Psoas muscle (tissue), 8 donors: ENCODE results near the gene SLC41A3. TPM values are rescaled to one million over a fixed set of nuclear protein-coding genes. Genes with fewer than 3 reads are reported as not detected.

Source experiments
- ATAC-seq, 4 donors: fragments of 200-7000 bp; cut with Tn5 transposase; one replicate each; pipeline ENCODE4 v1.9.1; 2020; ENCODE audit warnings: moderate library complexity in 3 of 4, mild to moderate bottlenecking in 2 of 4
- DNase-seq, 2 donors: peaks; one replicate each; pipeline ENCODE4 v3.0.0-alpha.2; 2020
- H3K27ac ChIP-seq: fragments of 200-600 bp; one replicate; pipeline ENCODE4 v1.8.0; 2022
- H3K27me3 ChIP-seq, 3 donors: fragments of 200-600 bp in 1 of 3; one replicate each; pipeline versions ENCODE4 v1.6.1 to v1.8.0; 2013 to 2022; ENCODE audit warnings: low read length in 2 of 3, mild to moderate bottlenecking in 2 of 3, moderate library complexity in 1 of 3; ENCODE audit not compliant: insufficient read depth in 3 of 3
- H3K36me3 ChIP-seq, 2 donors: fragments of 200-600 bp in 1 of 2; one replicate each; pipeline versions ENCODE4 v1.6.1 to v1.8.0; 2013 to 2022; ENCODE audit warnings: low read depth in 1 of 2, mild to moderate bottlenecking in 1 of 2, moderate library complexity in 1 of 2; ENCODE audit not compliant: insufficient read depth in 1 of 2
- H3K4me1 ChIP-seq: fragments of 200-600 bp; one replicate; pipeline ENCODE4 v1.8.0; 2022
- H3K4me3 ChIP-seq: fragments of 200-600 bp; one replicate; pipeline ENCODE4 v1.8.0; 2022; ENCODE audit warnings: mild to moderate bottlenecking
- H3K9me3 ChIP-seq: fragments of 200-600 bp; one replicate; pipeline ENCODE4 v1.8.0; 2022
- WGBS, 3 donors: extraction: QIAGEN DNeasy Blood & Tissue Kit; methylation state at CpG; one replicate each; pipeline versions ENCODE4 v1.1.6 to v1.1.7; 2013; 5-methylcytosine and 5-hydroxymethylcytosine counted together
- intact Hi-C, 2 donors: fragments of 100-400 bp; cut with DNase I; formaldehyde crosslinking; loops; one replicate each; pipeline versions ENCODE4 v1.11.0 to v1.14.2; 2022
- polyA plus RNA-seq, 3 donors: library from polyadenylated mRNA; stranded (reverse); fragments of 200-250 nt; gene quantifications; one replicate each; pipeline ENCODE4 v1.2.3, GENCODE V29; 2013
- total RNA-seq, 4 donors: library from RNA; stranded (reverse); fragmentation: NEBNext Ultra II Directional in 2 of 4; extraction: Animal tissue kit (Norgen Biotek cat#: 25700) in 2 of 4; gene quantifications; one replicate each; pipeline versions ENCODE4 v1.2.1 to v1.2.4, GENCODE V29; 2021 to 2023
- TF ChIP-seq, protein P1 (sequence below): fragments of 200-600 bp; IDR thresholded peaks from one replicate; pipeline ENCODE4 v1.8.0; 2022; ENCODE audit warnings: antibody characterized with exemption
- donor health status: healthy with polysubstance abuse.
- donor health status: DM: no; HTN: no; CAD: no; lungs with moderate emphysema.
- donor health status: Bipolar disorder and iron deficiency.
- donor health status: healthy.
- donor health status: DM: yes; HTN: yes; CAD: no.
- donor health status: DM: no; HTN: no; CAD: no.
- donor health status: DM: no; HTN: no; CAD: no.
- donor health status: DM: yes; HTN: yes; CAD: no.

Gene SLC41A3
- total and polyA plus RNA-seq, 7 donors: 28.7 to 58.9 (median 37.5) TPM

DNA sequence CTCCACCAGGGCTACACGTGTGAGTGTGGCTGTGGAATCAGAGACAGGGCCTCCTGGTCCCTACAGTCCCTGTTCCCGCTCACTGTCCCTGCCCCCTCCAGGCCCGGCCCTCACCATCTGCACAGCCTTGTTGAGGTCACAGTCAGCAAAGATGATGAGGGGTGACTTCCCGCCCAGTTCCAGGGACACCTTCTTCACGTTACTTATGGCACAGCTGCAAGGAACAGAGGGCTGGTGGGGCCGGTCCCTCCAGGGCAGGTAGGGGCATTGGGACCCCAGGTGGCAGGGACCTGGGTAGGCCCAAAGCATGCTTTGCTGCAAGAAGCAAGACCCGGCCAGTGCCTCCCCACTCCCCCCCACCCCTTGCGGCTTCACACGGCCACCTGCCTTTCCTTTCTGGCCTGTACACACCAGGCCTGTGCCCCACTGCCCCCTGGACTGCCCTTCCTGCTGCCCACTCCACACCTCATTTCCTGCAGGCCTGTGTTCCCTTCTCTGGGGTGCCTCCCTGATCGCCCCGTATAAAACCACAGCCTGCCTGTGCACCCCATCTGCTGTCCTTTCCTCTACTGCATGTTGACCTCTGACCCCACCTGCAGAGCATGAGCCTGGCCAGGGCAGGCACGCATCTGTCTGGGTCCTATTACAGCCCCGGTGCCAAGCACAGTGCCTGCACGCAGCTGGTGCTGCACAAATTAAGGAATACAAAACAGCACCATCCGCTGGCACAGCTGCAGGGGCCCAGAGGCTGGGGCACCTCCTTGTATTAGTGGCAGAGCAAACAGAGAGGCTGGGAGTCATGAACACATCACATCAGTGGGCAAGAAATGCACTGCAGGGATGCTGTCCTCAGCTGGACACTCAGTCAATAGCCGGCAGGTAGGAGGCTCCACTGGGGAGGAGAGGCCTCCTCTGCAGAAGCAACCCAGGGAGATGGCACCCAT is 30.8 kb upstream of the SLC41A3 start:
- DNase-seq: no peak

DNA sequence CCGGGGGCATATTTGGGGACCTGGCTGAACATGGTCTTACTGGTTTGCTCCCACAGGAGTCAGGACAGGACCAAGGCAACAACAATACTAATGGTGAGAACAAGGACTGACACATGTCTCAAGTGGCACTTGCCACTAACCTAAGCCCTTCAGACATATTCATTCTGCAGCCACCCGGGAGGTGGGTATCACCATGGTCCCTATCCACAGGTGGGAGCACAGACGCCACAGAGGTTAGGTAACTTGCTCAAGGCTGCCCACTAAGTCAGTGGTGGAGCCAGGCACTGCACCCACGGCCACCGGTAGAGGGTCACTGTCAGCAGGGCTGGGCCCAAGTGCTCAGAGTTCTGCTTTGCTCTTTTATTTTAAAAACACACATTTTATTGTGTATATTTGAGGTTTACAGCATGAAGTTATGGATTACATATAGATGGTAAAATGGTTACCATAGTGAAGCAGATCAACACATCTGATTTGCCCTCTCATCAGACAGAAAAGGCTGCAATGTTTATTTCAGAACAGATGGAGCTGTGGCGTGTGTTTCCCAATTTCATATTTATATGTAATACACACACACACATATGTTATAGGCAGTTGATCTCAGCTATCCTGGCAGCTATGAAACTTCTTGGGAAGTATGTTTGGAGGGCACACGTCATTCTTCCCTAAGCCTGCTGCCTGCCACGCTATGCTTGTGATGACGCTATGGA is 30.0 kb upstream of the SLC41A3 start:
- intact Hi-C loops: no loop called here
- TF ChIP-seq, protein P1, sequence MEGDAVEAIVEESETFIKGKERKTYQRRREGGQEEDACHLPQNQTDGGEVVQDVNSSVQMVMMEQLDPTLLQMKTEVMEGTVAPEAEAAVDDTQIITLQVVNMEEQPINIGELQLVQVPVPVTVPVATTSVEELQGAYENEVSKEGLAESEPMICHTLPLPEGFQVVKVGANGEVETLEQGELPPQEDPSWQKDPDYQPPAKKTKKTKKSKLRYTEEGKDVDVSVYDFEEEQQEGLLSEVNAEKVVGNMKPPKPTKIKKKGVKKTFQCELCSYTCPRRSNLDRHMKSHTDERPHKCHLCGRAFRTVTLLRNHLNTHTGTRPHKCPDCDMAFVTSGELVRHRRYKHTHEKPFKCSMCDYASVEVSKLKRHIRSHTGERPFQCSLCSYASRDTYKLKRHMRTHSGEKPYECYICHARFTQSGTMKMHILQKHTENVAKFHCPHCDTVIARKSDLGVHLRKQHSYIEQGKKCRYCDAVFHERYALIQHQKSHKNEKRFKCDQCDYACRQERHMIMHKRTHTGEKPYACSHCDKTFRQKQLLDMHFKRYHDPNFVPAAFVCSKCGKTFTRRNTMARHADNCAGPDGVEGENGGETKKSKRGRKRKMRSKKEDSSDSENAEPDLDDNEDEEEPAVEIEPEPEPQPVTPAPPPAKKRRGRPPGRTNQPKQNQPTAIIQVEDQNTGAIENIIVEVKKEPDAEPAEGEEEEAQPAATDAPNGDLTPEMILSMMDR: peak; percentile 42
- 74 to 85% (median 84%) methylated on average over 9 of the region's 9 CpGs for WGBS, 3 donors
- DNase-seq: no peak
- Histone ChIP-seq H3K36me3 (peaks cover 0 to 29% of the 10 kb centered on the region in 2 donors), H3K4me1 (peaks cover 7% of the 10 kb centered on the region), H3K27me3 (no peaks in the 10 kb centered on the region), H3K27ac (no peak overlapping the region), H3K9me3 (no peaks in the 10 kb centered on the region), H3K4me3 (no peak overlapping the region)
- ATAC-seq: peak; percentile 46 to 75 (median 70)

More for the DNA sequence above, 30.8 kb upstream of the SLC41A3 start:
- 79 to 84% (median 80%) methylated on average over 16 of the region's 16 CpGs for WGBS, 3 donors
- intact Hi-C loops: no loop called here
- H3K4me3 ChIP-seq: no peak overlapping the region
- H3K27me3 ChIP-seq: no peaks in the 10 kb centered on the region
- no peak for ATAC-seq
- TF ChIP-seq, protein P1: no peak
- no peaks in the 10 kb centered on the region for H3K9me3 ChIP-seq
- no peak overlapping the region for H3K27ac ChIP-seq
- peaks cover 16% of the 10 kb centered on the region for H3K4me1 ChIP-seq
- peaks cover 0 to 21% of the 10 kb centered on the region in 2 donors for H3K36me3 ChIP-seq

DNA sequence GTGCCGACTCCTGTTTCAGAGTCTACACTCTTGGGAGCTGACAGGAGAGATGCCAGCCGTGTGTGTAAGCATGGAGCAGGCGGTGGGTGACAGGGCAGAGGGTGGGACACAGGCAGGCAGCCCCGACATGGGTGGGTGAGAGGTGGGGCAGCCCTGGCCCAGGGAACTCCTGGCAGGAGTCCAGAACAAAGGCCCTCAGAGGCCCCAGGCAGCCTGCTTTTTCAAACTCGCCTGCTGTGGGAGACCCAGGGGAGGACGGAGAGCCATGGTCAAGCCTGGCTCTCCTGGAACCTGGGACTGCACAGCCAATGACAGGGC is 29.3 kb upstream of the SLC41A3 start:
- no peak overlapping the region for H3K27ac ChIP-seq
- WGBS, 3 donors: 82 to 87% (median 85%) methylated on average over 5 to 6 of the region's 6 CpGs
- H3K9me3 ChIP-seq: no peaks in the 10 kb centered on the region
- intact Hi-C loops: no loop called here
- ATAC-seq (peak in 1 of 4 donors; percentile 17), DNase-seq (peak in 1 of 2 donors; percentile 39)
- TF ChIP-seq, protein P1: no peak
- peaks cover under 1% of the 10 kb centered on the region for H3K4me1 ChIP-seq
- H3K36me3 ChIP-seq: peaks cover 0 to 36% of the 10 kb centered on the region in 2 donors
- H3K4me3 ChIP-seq: no peak overlapping the region
- no peaks in the 10 kb centered on the region for H3K27me3 ChIP-seq

DNA sequence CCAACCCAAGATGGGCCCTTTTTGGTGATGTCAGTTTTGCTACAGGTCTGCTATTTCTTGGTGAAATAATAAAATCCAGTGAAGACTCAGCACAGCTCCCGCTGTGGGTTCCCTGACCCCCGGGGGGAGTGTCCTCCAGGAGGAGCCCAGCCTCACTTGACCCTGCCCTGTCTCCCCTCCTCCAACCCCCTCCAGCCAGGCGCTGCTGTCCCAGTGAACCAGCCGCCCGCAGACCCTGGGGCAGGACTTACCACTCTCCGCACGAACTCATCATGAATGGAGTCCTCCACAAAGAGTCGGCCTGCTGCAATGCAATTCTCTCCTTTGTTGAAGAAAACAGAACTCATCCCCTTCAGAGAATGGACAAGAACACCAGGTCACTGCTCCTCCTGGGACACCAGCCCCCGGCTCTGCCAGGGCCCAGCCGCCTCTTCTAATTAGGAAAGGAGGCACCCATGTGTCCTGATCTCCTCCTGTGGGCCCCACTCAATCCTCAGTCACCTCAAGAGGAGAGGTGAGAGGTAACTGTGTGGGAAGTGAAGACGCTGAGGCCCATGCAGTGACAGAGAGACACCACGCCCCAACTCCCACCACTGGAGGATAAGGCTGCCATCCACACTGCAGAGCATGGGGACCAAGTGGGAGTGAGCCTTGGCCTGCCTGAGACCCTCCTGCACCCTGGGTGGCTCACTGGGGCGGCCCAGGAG is 28.8 kb upstream of the SLC41A3 start:
- H3K4me3 ChIP-seq: no peak overlapping the region
- no peak for DNase-seq
- intact Hi-C loops: no loop called here
- no peaks in the 10 kb centered on the region for H3K9me3 ChIP-seq
- no peaks in the 10 kb centered on the region for H3K27me3 ChIP-seq
- TF ChIP-seq, protein P1: no peak
- ATAC-seq: no peak
- peaks cover 0 to 41% of the 10 kb centered on the region in 2 donors for H3K36me3 ChIP-seq
- H3K27ac ChIP-seq: no peak overlapping the region
- H3K4me1 ChIP-seq: no peaks in the 10 kb centered on the region
- WGBS, 3 donors: 96 to 97% (median 97%) methylated on average over 13 of the region's 13 CpGs
